Peyer's patch (tissue), 4 donors: Measurements from ENCODE around the gene RAI2. TPM values are rescaled to one million over a fixed set of nuclear protein-coding genes. Genes with fewer than 3 reads are reported as not detected.
A peak's percentile ranks its signal among the peaks of the same experiment; 100 is the strongest.

Experiments
- DNase-seq, 3 donors: peaks; one replicate each; pipeline ENCODE4 v3.0.0-alpha.2; 2017 to 2019
- H3K27ac ChIP-seq, 4 donors: fragments of 200-600 bp; sonication (generic); one replicate each; pipeline ENCODE4 v1.5.1; 2016 to 2019
- H3K27me3 ChIP-seq, 2 donors: fragments of 200-600 bp; sonication (generic); one replicate each; pipeline ENCODE4 v1.5.1; 2019
- H3K36me3 ChIP-seq, 3 donors: fragments of 200-600 bp; sonication (generic); one replicate each; pipeline ENCODE4 v1.5.1; 2016 to 2019
- H3K4me1 ChIP-seq, 4 donors: fragments of 200-600 bp; sonication (generic); one replicate each; pipeline ENCODE4 v1.5.1; 2016 to 2019
- H3K4me3 ChIP-seq, 4 donors: fragments of 200-600 bp; sonication (generic); 1 replicate in 3 of 4; 2 replicates in 1 of 4; pipeline ENCODE4 v1.5.1; 2016 to 2019; ENCODE audit warnings: mild to moderate bottlenecking in 1 of 4
- H3K9me3 ChIP-seq, 4 donors: fragments of 200-600 bp; sonication (generic); one replicate each; pipeline ENCODE4 v1.5.1; 2016 to 2019; ENCODE audit warnings: mild to moderate bottlenecking in 1 of 4
- CTCF ChIP-seq, 6 experiments: fragments of 450-650 bp in 4 of 6; fragments of 200-600 bp in 2 of 6; sonication (generic) in 1 of 6; IDR thresholded peaks; one replicate each; pipeline ENCODE4 v1.5.1; 2017 to 2019; ENCODE audit warnings: antibody characterized with exemption in 6 of 6, mild to moderate bottlenecking in 3 of 6, moderate library complexity in 1 of 6
- POLR2A ChIP-seq, 2 donors: fragments of 450-650 bp; IDR thresholded peaks; one replicate each; pipeline ENCODE4 v1.5.1; 2017; ENCODE audit warnings: antibody characterized with exemption in 2 of 2, mild to moderate bottlenecking in 2 of 2, moderate library complexity in 2 of 2
- total RNA-seq, 4 donors: library from RNA; depleted of rRNA; stranded (reverse); fragments of >200 nt; gene quantifications; one replicate each; pipeline ENCODE4 v1.1.0, GENCODE V29; 2016

Gene RAI2
- total RNA-seq, 4 donors from 2014 or later: 5.4 to 25.6 (median 9.9) TPM

GRCh38 chrX:17861489-17862011, 452 bp upstream of the RAI2 start:
- Histone ChIP-seq H3K27me3 (no peaks in the 10 kb centered on the region), H3K36me3 (no peaks in the 10 kb centered on the region), H3K27ac (peak overlapping the region in 3 of 4 donors; percentile 46 to 57 (median 50)), H3K9me3 (no peaks in the 10 kb centered on the region), H3K4me3 (peak overlapping the region in 3 of 4 donors; percentile 10 to 58 (median 53)), H3K4me1 (no peaks in the 10 kb centered on the region)
- TF ChIP-seq CTCF (IDR thresholded peaks at IDR 0.05) (no peak), POLR2A (IDR thresholded peaks at IDR 0.05) (no peak)
- no peak for DNase-seq

- H3K4me3 ChIP-seq: peak overlapping the region; percentile 12 to 63 (median 42)
- peak overlapping the region in 2 of 4 donors; percentile 55 to 70 for H3K27ac ChIP-seq
- no peaks in the 10 kb centered on the region for H3K4me1 ChIP-seq
- no peak for TF ChIP-seq POLR2A (IDR thresholded peaks at IDR 0.05)
- TF ChIP-seq CTCF (IDR thresholded peaks at IDR 0.05): no peak
- no peak for DNase-seq
- no peaks in the 10 kb centered on the region for H3K27me3 ChIP-seq
- no peaks in the 10 kb centered on the region for H3K36me3 ChIP-seq
- H3K9me3 ChIP-seq: no peaks in the 10 kb centered on the region
These were observed 818 bp downstream of the RAI2 start for GRCh38 chrX:17860179-17860780.

- DNase-seq: no peak
- Histone ChIP-seq H3K4me3 (peak overlapping the region; percentile 13 to 63 (median 42)), H3K4me1 (no peaks in the 10 kb centered on the region), H3K36me3 (no peaks in the 10 kb centered on the region), H3K27me3 (no peaks in the 10 kb centered on the region), H3K27ac (peak overlapping the region in 2 of 4 donors; percentile 55 to 70), H3K9me3 (no peaks in the 10 kb centered on the region)
- TF ChIP-seq CTCF (IDR thresholded peaks at IDR 0.05) (no peak), POLR2A (IDR thresholded peaks at IDR 0.05) (no peak)
These were observed 1.4 kb downstream of the RAI2 start for GRCh38 chrX:17859609-17860178.

- no peaks in the 10 kb centered on the region for H3K4me1 ChIP-seq
- H3K9me3 ChIP-seq: no peaks in the 10 kb centered on the region
- TF ChIP-seq POLR2A (IDR thresholded peaks at IDR 0.05) (no peak), CTCF (IDR thresholded peaks at IDR 0.05) (no peak)
- no peaks in the 10 kb centered on the region for H3K27me3 ChIP-seq
- no peaks in the 10 kb centered on the region for H3K36me3 ChIP-seq
- no peak for DNase-seq
- peak overlapping the region in 1 of 4 donors; percentile 13 for H3K27ac ChIP-seq
- no peak overlapping the region for H3K4me3 ChIP-seq
These were observed 6.6 kb downstream of the RAI2 start for GRCh38 chrX:17854531-17854930.

GRCh38 chrX:17854069-17854468, 7.0 kb downstream of the RAI2 start:
- H3K4me3 ChIP-seq: no peak overlapping the region
- H3K4me1 ChIP-seq: no peaks in the 10 kb centered on the region
- no peaks in the 10 kb centered on the region for H3K36me3 ChIP-seq
- H3K27me3 ChIP-seq: no peaks in the 10 kb centered on the region
- DNase-seq: no peak
- no peaks in the 10 kb centered on the region for H3K9me3 ChIP-seq
- TF ChIP-seq CTCF (IDR thresholded peaks at IDR 0.05): no peak
- TF ChIP-seq POLR2A (IDR thresholded peaks at IDR 0.05): no peak
- no peak overlapping the region for H3K27ac ChIP-seq
